ENCODE results near the gene SUGCT.
A peak's percentile ranks its signal among the peaks of the same experiment; 100 is the strongest.
"Not testable (repeated sequence)": the region's sequence is repeated elsewhere in the genome, so short reads cannot be mapped to it uniquely, and the experiment has no call there.

Gene SUGCT

GRCh38 chr7:40200791-40201190 is 66.0 kb downstream of the SUGCT start:
- DNase-seq (ENCODE audit: low spot score) = no peak

- no peak for DNase-seq (ENCODE audit: low spot score)
Observed at GRCh38 chr7:40202851-40203250, 68.0 kb downstream of the SUGCT start.

- DNase-seq (ENCODE audit: low spot score) = no peak
Observed at GRCh38 chr7:40204581-40204980, 69.8 kb downstream of the SUGCT start.

- no peak for DNase-seq (ENCODE audit: low spot score)
Observed at GRCh38 chr7:40205992-40206391, 71.2 kb downstream of the SUGCT start.

- DNase-seq (ENCODE audit: low spot score) = no peak
Observed at GRCh38 chr7:40211276-40212003, 76.6 kb downstream of the SUGCT start.

GRCh38 chr7:40213291-40213690 is 78.5 kb downstream of the SUGCT start:
- no peak for DNase-seq (ENCODE audit: low spot score)

- no peak for DNase-seq (ENCODE audit: low spot score)
Observed at GRCh38 chr7:40213856-40214255, 79.1 kb downstream of the SUGCT start.

- not testable (repeated sequence) for DNase-seq (ENCODE audit: low spot score)
Observed at GRCh38 chr7:40218612-40219011, 83.8 kb downstream of the SUGCT start.

- DNase-seq (ENCODE audit: low spot score) = no peak
Observed at GRCh38 chr7:40219917-40220316, 85.1 kb downstream of the SUGCT start.

- no peak for DNase-seq (ENCODE audit: low spot score)
Observed at GRCh38 chr7:40220421-40220911, 85.7 kb downstream of the SUGCT start.

GRCh38 chr7:40221836-40222235 is 87.0 kb downstream of the SUGCT start:
- no peak for DNase-seq (ENCODE audit: low spot score)

- no peak for DNase-seq (ENCODE audit: low spot score)
Observed at GRCh38 chr7:40223451-40224127, 88.8 kb downstream of the SUGCT start.

- no peak for DNase-seq (ENCODE audit: low spot score)
Observed at GRCh38 chr7:40230101-40230500, 95.3 kb downstream of the SUGCT start.

- DNase-seq (ENCODE audit: low spot score) = no peak
Observed at GRCh38 chr7:40231796-40232195, 97.0 kb downstream of the SUGCT start.

GRCh38 chr7:40232242-40232893 is 97.6 kb downstream of the SUGCT start:
- peak; percentile 30 for DNase-seq (ENCODE audit: low spot score)

- DNase-seq (ENCODE audit: low spot score) = no peak
Observed at GRCh38 chr7:40234046-40234445, 99.2 kb downstream of the SUGCT start.

- DNase-seq (ENCODE audit: low spot score) = no peak
Observed at GRCh38 chr7:40234666-40235065, 99.9 kb downstream of the SUGCT start.

GRCh38 chr7:40237731-40238130 is 102.9 kb downstream of the SUGCT start:
- DNase-seq (ENCODE audit: low spot score) = no peak

- no peak for DNase-seq (ENCODE audit: low spot score)
Observed at GRCh38 chr7:40239755-40240303, 105.0 kb downstream of the SUGCT start.

GRCh38 chr7:40243076-40243475 is 108.3 kb downstream of the SUGCT start:
- DNase-seq (ENCODE audit: low spot score) = no peak

- DNase-seq (ENCODE audit: low spot score) = peak; percentile 40
Observed at GRCh38 chr7:40244226-40244625, 109.4 kb downstream of the SUGCT start.

GRCh38 chr7:40248681-40249080 is 113.9 kb downstream of the SUGCT start:
- no peak for DNase-seq (ENCODE audit: low spot score)

- DNase-seq (ENCODE audit: low spot score) = not testable (repeated sequence)
Observed at GRCh38 chr7:40253444-40253843, 118.6 kb downstream of the SUGCT start.
